ENCODE measurements around the gene CCNF. TPM values are rescaled to one million over a fixed set of nuclear protein-coding genes. Genes with fewer than 3 reads are reported as not detected.

The CCNF gene
- total RNA-seq, 1 experiment from 2014 or later: 76.1 TPM

- no peak for TF ChIP-seq CTCF (conservative IDR thresholded peaks at IDR 0.05; ENCODE audit: low read depth, low read length)
- TF ChIP-seq EZH2 (IDR thresholded peaks at IDR 0.05; ENCODE audit: borderline replicate concordance, low read depth, low read length, poor library complexity, severe bottlenecking): no peak
- Histone ChIP-seq H3K27me3 (replicated peaks; ENCODE audit: insufficient read depth, low read depth, low read length, poor library complexity) (no peaks in the 10 kb centered on the region), H3K4me1 (ENCODE audit: insufficient read depth, low read length, poor library complexity, severe bottlenecking) (no peaks in the 10 kb centered on the region), H3K4me3 (ENCODE audit: low read depth, low read length, poor library complexity, severe bottlenecking) (no peak overlapping the region), H3K36me3 (ENCODE audit: insufficient read depth, low read length, poor library complexity, severe bottlenecking) (no peaks in the 10 kb centered on the region), H3K27ac (ENCODE audit: low read depth, low read length, poor library complexity, severe bottlenecking) (no peak overlapping the region), H3K9me3 (ENCODE audit: low read depth, low read length, poor library complexity, severe bottlenecking) (no peaks in the 10 kb centered on the region)
- no TSS peak for BruUV-seq (replicated peaks)
- intact Hi-C loops (cut with micrococcal nuclease; ENCODE audit: unreplicated experiment): no loop called here
- DNase-seq (ENCODE audit: low spot score): no peak
- POLR2A ChIA-PET (ENCODE audit: low non-redundant PET): no interaction called here
- CTCF ChIA-PET: no interaction called here
Measured at GRCh38 chr16:2420035-2420434, 9.2 kb upstream of the CCNF start.

GRCh38 chr16:2422123-2422867, 7.0 kb upstream of the CCNF start:
- ChIA-PET POLR2A (ENCODE audit: low non-redundant PET) (no interaction called here), CTCF (no interaction called here)
- BruUV-seq (replicated peaks): no TSS peak
- TF ChIP-seq EZH2 (IDR thresholded peaks at IDR 0.05; ENCODE audit: borderline replicate concordance, low read depth, low read length, poor library complexity, severe bottlenecking): no peak
- no peak for TF ChIP-seq CTCF (conservative IDR thresholded peaks at IDR 0.05; ENCODE audit: low read depth, low read length)
- no peaks in the 10 kb centered on the region for H3K9me3 ChIP-seq (ENCODE audit: low read depth, low read length, poor library complexity, severe bottlenecking)
- H3K27me3 ChIP-seq (replicated peaks; ENCODE audit: insufficient read depth, low read depth, low read length, poor library complexity): no peaks in the 10 kb centered on the region
- H3K36me3 ChIP-seq (ENCODE audit: insufficient read depth, low read length, poor library complexity, severe bottlenecking): no peaks in the 10 kb centered on the region
- H3K27ac ChIP-seq (ENCODE audit: low read depth, low read length, poor library complexity, severe bottlenecking): no peak overlapping the region
- DNase-seq (ENCODE audit: low spot score): no peak
- intact Hi-C loops (cut with micrococcal nuclease; ENCODE audit: unreplicated experiment): no loop called here
- H3K4me1 ChIP-seq (ENCODE audit: insufficient read depth, low read length, poor library complexity, severe bottlenecking): peaks cover 4% of the 10 kb centered on the region
- H3K4me3 ChIP-seq (ENCODE audit: low read depth, low read length, poor library complexity, severe bottlenecking): no peak overlapping the region

GRCh38 chr16:2424061-2425007, 4.9 kb upstream of the CCNF start:
- intact Hi-C loops (cut with micrococcal nuclease; ENCODE audit: unreplicated experiment): loop anchor here (5.0 kb wide), 1 partner anchor 82 kb away; the partner anchor contains the start of gene ABCA3
- Histone ChIP-seq H3K27ac (ENCODE audit: low read depth, low read length, poor library complexity, severe bottlenecking) (no peak overlapping the region), H3K4me1 (ENCODE audit: insufficient read depth, low read length, poor library complexity, severe bottlenecking) (peaks cover 17% of the 10 kb centered on the region), H3K27me3 (replicated peaks; ENCODE audit: insufficient read depth, low read depth, low read length, poor library complexity) (no peaks in the 10 kb centered on the region), H3K36me3 (ENCODE audit: insufficient read depth, low read length, poor library complexity, severe bottlenecking) (no peaks in the 10 kb centered on the region), H3K9me3 (ENCODE audit: low read depth, low read length, poor library complexity, severe bottlenecking) (no peaks in the 10 kb centered on the region), H3K4me3 (ENCODE audit: low read depth, low read length, poor library complexity, severe bottlenecking) (no peak overlapping the region)
- DNase-seq (ENCODE audit: low spot score): no peak
- CTCF ChIA-PET: no interaction called here
- POLR2A ChIA-PET (ENCODE audit: low non-redundant PET): no interaction called here
- no TSS peak for BruUV-seq (replicated peaks)
- TF ChIP-seq CTCF (conservative IDR thresholded peaks at IDR 0.05; ENCODE audit: low read depth, low read length): no peak

Data from A673 (cell line).